Mesodermal cell (in vitro differentiated cells): ENCODE measurements around the gene HRH4.

Experiments
- H3K27ac ChIP-seq: 2 replicates; pipeline ENCODE4 v1.7.0; 2013; ENCODE audit warnings: mild to moderate bottlenecking, low read depth, low read length, moderate library complexity; ENCODE audit not compliant: severe bottlenecking
- H3K36me3 ChIP-seq: 2 replicates; pipeline ENCODE4 v1.7.1; 2013; ENCODE audit warnings: mild to moderate bottlenecking, low read length, moderate library complexity; ENCODE audit not compliant: control insufficient read depth, insufficient read depth
- H3K4me1 ChIP-seq: one replicate; pipeline ENCODE4 v1.7.1; 2013; ENCODE audit warnings: mild to moderate bottlenecking, low read length; ENCODE audit not compliant: insufficient read depth, control insufficient read depth, poor library complexity, severe bottlenecking
- H3K4me3 ChIP-seq: 2 replicates; pipeline ENCODE4 v1.7.0; 2013; ENCODE audit warnings: low read length, control low read depth, mild to moderate bottlenecking; ENCODE audit not compliant: insufficient read depth, poor library complexity, severe bottlenecking; ENCODE audit errors: extremely low read depth
- H3K9me3 ChIP-seq: 2 replicates; pipeline ENCODE4 v1.7.1; 2013; ENCODE audit warnings: mild to moderate bottlenecking, low read length, moderate library complexity; ENCODE audit not compliant: control insufficient read depth
- WGBS, 2 experiments: methylation state at CpG; one replicate each; pipeline ENCODE4 v1.1.5; 2013; ENCODE audit warnings: missing lambda C conversion rate in 2 of 2; ENCODE audit not compliant: insufficient coverage in 2 of 2; 5-methylcytosine and 5-hydroxymethylcytosine counted together

HRH4 gene

DNA sequence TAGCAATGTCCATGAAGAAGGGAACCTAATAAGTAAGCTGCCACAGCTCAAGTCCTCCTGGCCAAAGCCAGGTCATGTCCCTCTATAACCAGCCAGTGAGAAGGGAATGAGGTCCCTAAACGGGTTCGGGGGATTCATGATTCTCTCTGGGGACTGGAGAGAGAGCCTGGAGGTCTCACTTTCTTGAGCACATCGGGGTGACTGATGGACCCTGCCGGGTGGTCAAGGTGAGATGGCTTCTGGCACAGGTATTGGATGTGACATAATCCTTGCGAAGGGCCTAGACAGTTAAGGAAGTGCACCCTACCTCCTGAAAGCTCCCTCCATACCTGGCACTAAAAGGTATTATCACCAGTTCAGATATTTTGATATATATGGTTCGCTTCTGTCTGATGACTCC is 45.7 kb downstream of the HRH4 start:
- Histone ChIP-seq H3K4me1 (no peaks in the 10 kb centered on the region), H3K4me3 (no peak overlapping the region), H3K36me3 (no peaks in the 10 kb centered on the region), H3K27ac (no peak overlapping the region), H3K9me3 (no peaks in the 10 kb centered on the region)
- WGBS, 2 experiments: 83 to 100% methylated on average over 2 to 3 of the region's 6 CpGs

DNA sequence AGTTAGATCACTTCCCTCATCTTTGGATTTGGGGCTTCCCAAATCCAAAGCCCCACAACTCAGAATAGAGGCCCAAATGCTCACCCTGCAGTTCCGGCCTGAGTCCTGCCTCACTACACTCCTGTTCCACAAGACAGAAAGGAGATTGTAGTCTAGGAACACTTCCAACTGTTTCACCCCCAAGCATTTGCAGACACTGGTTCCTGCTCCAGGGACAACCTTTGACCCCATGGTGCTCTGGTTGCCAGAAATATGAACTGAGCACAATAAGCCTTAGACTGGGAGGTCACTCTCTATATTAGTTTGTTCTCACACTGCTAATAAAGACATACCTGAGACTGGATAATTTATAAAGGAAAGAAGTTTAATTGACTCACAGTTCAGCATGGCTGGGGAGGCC is 49.0 kb downstream of the HRH4 start:
- no peaks in the 10 kb centered on the region for H3K9me3 ChIP-seq
- H3K27ac ChIP-seq: no peak overlapping the region
- H3K4me1 ChIP-seq: no peaks in the 10 kb centered on the region
- no peaks in the 10 kb centered on the region for H3K36me3 ChIP-seq
- no peak overlapping the region for H3K4me3 ChIP-seq
- WGBS, 2 experiments: 100% methylated on average over 1 of the region's 1 CpG

DNA sequence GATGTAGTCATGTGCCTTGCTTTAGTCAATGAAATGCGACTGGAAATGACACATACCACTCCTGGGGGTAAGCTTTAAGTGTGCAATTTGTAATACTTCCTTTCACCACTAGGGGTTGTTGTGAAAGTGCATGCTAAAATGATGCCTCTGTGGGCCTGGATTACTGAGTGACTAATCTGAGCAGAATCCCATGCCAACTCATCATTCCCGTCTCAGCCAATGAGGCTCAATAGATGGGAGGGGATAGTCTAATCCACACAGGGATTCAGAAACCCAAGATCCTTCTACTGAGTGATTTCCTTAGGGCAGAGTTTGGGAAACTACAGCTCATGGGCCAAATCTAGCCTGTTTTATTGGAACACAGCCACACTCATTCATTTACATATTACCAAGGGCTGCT is 54.0 kb downstream of the HRH4 start:
- Histone ChIP-seq H3K4me1 (no peaks in the 10 kb centered on the region), H3K36me3 (no peaks in the 10 kb centered on the region), H3K4me3 (no peak overlapping the region), H3K9me3 (no peaks in the 10 kb centered on the region), H3K27ac (no peak overlapping the region)
- 80% methylated on average over 1 of the region's 2 CpGs; no CpG with 5 or more reads in 1 of the 2 experiments for WGBS, 2 experiments

DNA sequence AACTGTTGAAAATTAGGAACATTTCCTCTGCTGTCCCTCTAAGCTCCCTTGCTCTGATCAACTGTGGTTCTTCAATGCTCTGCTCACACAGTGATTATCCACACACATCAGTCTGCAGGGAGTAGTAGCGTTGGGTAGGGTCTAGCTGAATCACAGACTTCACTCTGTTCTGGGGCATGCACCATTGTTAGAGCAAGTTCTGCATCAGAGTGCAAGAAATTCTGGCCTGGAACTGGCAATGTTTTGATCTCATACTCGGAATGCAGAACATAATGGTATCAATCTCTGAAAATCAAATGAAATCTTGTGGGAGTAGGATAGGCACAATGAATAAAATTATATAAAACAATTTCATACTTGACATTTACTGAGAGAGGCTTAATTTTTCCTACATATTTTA is 55.3 kb downstream of the HRH4 start:
- no peak overlapping the region for H3K4me3 ChIP-seq
- H3K4me1 ChIP-seq: no peaks in the 10 kb centered on the region
- H3K36me3 ChIP-seq: no peaks in the 10 kb centered on the region
- 75 to 83% methylated on average over 1 of the region's 2 CpGs for WGBS, 2 experiments
- H3K27ac ChIP-seq: no peak overlapping the region
- no peaks in the 10 kb centered on the region for H3K9me3 ChIP-seq

DNA sequence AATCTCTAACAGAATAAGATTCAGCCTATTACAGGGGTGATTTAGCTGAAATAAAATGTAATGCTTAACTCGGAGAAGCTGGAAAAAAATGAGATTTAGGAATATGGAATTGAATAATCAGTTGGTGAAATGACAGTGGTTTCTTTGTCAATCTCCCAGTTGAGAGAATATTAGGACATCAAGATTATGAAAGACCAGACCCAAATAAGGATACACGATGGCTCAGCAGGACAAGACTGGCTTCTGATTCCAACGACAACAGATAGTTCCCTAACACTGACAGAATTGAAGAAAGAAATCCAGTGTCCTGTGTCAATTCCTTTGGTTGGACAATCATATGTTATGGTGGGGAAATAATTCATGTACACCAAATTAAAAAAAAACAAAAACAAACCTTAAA is 55.8 kb downstream of the HRH4 start:
- H3K9me3 ChIP-seq: no peaks in the 10 kb centered on the region
- 84 to 85% methylated on average over 2 to 3 of the region's 3 CpGs for WGBS, 2 experiments
- H3K4me3 ChIP-seq: no peak overlapping the region
- H3K36me3 ChIP-seq: no peaks in the 10 kb centered on the region
- no peak overlapping the region for H3K27ac ChIP-seq
- H3K4me1 ChIP-seq: no peaks in the 10 kb centered on the region

DNA sequence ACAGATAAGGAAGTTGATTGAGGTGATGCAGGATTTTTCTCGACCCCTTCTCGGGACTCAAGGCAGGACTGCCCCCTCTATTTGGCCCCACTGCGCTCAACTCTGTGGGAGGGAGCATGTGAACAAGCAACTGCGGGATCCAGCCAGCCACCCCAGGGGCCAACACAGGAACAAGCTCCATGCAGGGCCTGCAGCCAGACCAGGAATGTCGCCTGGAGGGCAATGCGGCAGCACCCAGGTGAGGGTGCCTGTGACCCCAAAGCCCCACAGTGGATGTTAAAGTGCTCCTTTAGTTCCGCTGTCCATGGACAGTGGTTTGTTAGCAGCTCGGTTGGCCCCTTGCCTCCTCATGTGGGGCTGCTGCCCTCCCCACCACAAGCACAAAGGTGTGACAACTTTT is 57.1 kb downstream of the HRH4 start:
- WGBS, 2 experiments: 89 to 92% methylated on average over 8 of the region's 8 CpGs

DNA sequence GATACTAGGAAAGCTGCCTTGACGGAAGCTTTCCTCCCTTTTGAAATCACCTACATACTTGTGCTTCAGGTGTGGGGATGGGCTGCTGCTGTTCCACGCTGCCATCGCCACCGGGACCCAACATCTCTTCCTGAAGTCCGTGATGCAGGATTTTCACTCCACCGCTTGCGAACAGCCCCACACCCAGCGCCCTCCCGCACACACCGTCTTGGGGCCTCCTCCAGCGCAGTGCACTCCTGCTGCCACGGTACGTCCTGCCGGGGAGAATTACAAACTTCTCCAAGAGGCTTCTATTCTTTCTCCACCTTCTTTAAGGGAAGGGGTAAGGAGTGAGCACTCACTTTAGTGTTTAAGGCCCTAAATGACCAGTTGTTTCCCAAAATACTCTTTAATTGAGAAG is 58.2 kb downstream of the HRH4 start:
- no peaks in the 10 kb centered on the region for H3K36me3 ChIP-seq
- no peak overlapping the region for H3K27ac ChIP-seq
- WGBS, 2 experiments: 90 to 98% methylated on average over 9 to 11 of the region's 14 CpGs
- H3K9me3 ChIP-seq: no peaks in the 10 kb centered on the region
- H3K4me3 ChIP-seq: no peak overlapping the region
- no peaks in the 10 kb centered on the region for H3K4me1 ChIP-seq

More for the DNA sequence above, 57.1 kb downstream of the HRH4 start:
- Histone ChIP-seq H3K4me1 (no peaks in the 10 kb centered on the region), H3K36me3 (no peaks in the 10 kb centered on the region), H3K27ac (no peak overlapping the region), H3K4me3 (no peak overlapping the region), H3K9me3 (no peaks in the 10 kb centered on the region)
